Right atrium auricular region (tissue), 2 donors: ENCODE results near the gene MCF2L2. TPM values are rescaled to one million over a fixed set of nuclear protein-coding genes. Genes with fewer than 3 reads are reported as not detected.

Source experiments
- DNase-seq: peaks from one replicate; pipeline ENCODE4 v3.0.0-alpha.2; 2019; ENCODE audit warnings: low spot score
- H3K27ac ChIP-seq, 2 donors: fragments of 200-600 bp; sonication (generic); 1 replicate in 1 of 2; 2 replicates in 1 of 2; pipeline ENCODE4 v1.5.1; 2016 to 2019
- H3K27me3 ChIP-seq, 2 donors: fragments of 200-600 bp; sonication (generic); one replicate each; pipeline versions ENCODE4 v1.5.1 to v1.6.0; 2017 to 2019
- H3K36me3 ChIP-seq: fragments of 200-600 bp; sonication (generic); one replicate; pipeline ENCODE4 v1.5.1; 2016
- H3K4me1 ChIP-seq, 2 donors: fragments of 200-600 bp; sonication (generic); one replicate each; pipeline versions ENCODE4 v1.5.1 to v1.6.0; 2017 to 2019
- H3K4me3 ChIP-seq, 2 donors: fragments of 200-600 bp; sonication (generic); 1 replicate in 1 of 2; 2 replicates in 1 of 2; pipeline ENCODE4 v1.5.1; 2017 to 2019; ENCODE audit warnings: mild to moderate bottlenecking in 1 of 2, moderate library complexity in 1 of 2
- H3K9me3 ChIP-seq, 2 donors: fragments of 200-600 bp; sonication (generic); one replicate each; pipeline ENCODE4 v1.5.1; 2019
- CTCF ChIP-seq, 2 donors: fragments of 200-600 bp; sonication (generic); IDR thresholded peaks; one replicate each; pipeline ENCODE4 v1.5.1; 2019; ENCODE audit warnings: antibody characterized with exemption in 2 of 2
- total RNA-seq, 2 donors: library from RNA; depleted of rRNA; stranded (reverse); fragments of >200 nt; gene quantifications; one replicate each; pipeline ENCODE4 v1.1.0, GENCODE V29; 2016

MCF2L2 gene
- total RNA-seq, 2 donors from 2014 or later = 0.08 TPM; not detected in 1

- no peak for DNase-seq
- Histone ChIP-seq H3K9me3 (no peaks in the 10 kb centered on the region), H3K36me3 (no peaks in the 10 kb centered on the region), H3K27ac (no peak overlapping the region), H3K4me1 (no peaks in the 10 kb centered on the region), H3K27me3 (no peaks in the 10 kb centered on the region), H3K4me3 (no peak overlapping the region)
- no peak for TF ChIP-seq CTCF (IDR thresholded peaks at IDR 0.05)
Observed at GRCh38 chr3:183331498-183331897, 96.9 kb downstream of the MCF2L2 start.

- Histone ChIP-seq H3K27me3 (no peaks in the 10 kb centered on the region), H3K27ac (no peak overlapping the region), H3K4me1 (no peaks in the 10 kb centered on the region), H3K4me3 (no peak overlapping the region), H3K36me3 (no peaks in the 10 kb centered on the region), H3K9me3 (no peaks in the 10 kb centered on the region)
- DNase-seq = no peak
- no peak for TF ChIP-seq CTCF (IDR thresholded peaks at IDR 0.05)
Observed at GRCh38 chr3:183330881-183331280, 97.5 kb downstream of the MCF2L2 start.

GRCh38 chr3:183329543-183329942 lies 98.9 kb downstream of the MCF2L2 start:
- TF ChIP-seq CTCF (IDR thresholded peaks at IDR 0.05) = no peak
- no peaks in the 10 kb centered on the region for H3K4me1 ChIP-seq
- H3K27ac ChIP-seq = no peak overlapping the region
- DNase-seq = no peak
- H3K9me3 ChIP-seq = no peaks in the 10 kb centered on the region
- H3K36me3 ChIP-seq = no peaks in the 10 kb centered on the region
- H3K27me3 ChIP-seq = no peaks in the 10 kb centered on the region
- H3K4me3 ChIP-seq = no peak overlapping the region

- no peak for DNase-seq
- Histone ChIP-seq H3K27me3 (no peaks in the 10 kb centered on the region), H3K27ac (no peak overlapping the region), H3K4me3 (no peak overlapping the region), H3K4me1 (no peaks in the 10 kb centered on the region), H3K9me3 (no peaks in the 10 kb centered on the region), H3K36me3 (no peaks in the 10 kb centered on the region)
- no peak for TF ChIP-seq CTCF (IDR thresholded peaks at IDR 0.05)
Observed at GRCh38 chr3:183328823-183329222, 99.6 kb downstream of the MCF2L2 start.

GRCh38 chr3:183328164-183328563 lies 100.3 kb downstream of the MCF2L2 start:
- no peaks in the 10 kb centered on the region for H3K9me3 ChIP-seq
- TF ChIP-seq CTCF (IDR thresholded peaks at IDR 0.05) = no peak
- no peaks in the 10 kb centered on the region for H3K27me3 ChIP-seq
- H3K4me3 ChIP-seq = no peak overlapping the region
- H3K36me3 ChIP-seq = no peaks in the 10 kb centered on the region
- H3K27ac ChIP-seq = no peak overlapping the region
- no peak for DNase-seq
- H3K4me1 ChIP-seq = no peaks in the 10 kb centered on the region

- Histone ChIP-seq H3K27me3 (no peaks in the 10 kb centered on the region), H3K4me1 (no peaks in the 10 kb centered on the region), H3K36me3 (no peaks in the 10 kb centered on the region), H3K4me3 (no peak overlapping the region), H3K9me3 (no peaks in the 10 kb centered on the region), H3K27ac (no peak overlapping the region)
- TF ChIP-seq CTCF (IDR thresholded peaks at IDR 0.05) = no peak
- no peak for DNase-seq
Observed at GRCh38 chr3:183327343-183327742, 101.1 kb downstream of the MCF2L2 start.
